ENCODE results near the gene CREB3L2.

DNA sequence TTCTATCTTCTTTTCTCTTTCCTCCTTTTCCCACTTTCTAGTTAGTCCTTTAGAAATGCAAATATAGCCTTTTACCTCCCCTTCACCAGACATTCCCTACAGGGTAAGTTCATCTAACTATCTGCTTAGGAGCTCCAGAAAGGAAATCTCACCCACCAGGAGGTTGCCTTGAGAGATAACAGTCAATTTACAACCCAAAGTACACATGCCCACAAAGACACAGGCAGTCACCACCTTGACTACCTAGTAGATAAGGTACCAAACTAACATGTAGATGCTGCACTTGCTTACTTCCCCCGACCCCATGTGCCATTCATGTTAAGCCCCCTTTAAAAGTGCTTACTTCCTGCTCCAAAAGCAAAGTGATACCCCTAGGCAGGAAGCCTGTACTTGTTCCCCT, 12.8 kb upstream of the CREB3L2 start:
- TF ChIP-seq RORB (CRISPR knock-in tag; IDR thresholded peaks at IDR 0.05) = no peak
- TF ChIP-seq, protein P1, sequence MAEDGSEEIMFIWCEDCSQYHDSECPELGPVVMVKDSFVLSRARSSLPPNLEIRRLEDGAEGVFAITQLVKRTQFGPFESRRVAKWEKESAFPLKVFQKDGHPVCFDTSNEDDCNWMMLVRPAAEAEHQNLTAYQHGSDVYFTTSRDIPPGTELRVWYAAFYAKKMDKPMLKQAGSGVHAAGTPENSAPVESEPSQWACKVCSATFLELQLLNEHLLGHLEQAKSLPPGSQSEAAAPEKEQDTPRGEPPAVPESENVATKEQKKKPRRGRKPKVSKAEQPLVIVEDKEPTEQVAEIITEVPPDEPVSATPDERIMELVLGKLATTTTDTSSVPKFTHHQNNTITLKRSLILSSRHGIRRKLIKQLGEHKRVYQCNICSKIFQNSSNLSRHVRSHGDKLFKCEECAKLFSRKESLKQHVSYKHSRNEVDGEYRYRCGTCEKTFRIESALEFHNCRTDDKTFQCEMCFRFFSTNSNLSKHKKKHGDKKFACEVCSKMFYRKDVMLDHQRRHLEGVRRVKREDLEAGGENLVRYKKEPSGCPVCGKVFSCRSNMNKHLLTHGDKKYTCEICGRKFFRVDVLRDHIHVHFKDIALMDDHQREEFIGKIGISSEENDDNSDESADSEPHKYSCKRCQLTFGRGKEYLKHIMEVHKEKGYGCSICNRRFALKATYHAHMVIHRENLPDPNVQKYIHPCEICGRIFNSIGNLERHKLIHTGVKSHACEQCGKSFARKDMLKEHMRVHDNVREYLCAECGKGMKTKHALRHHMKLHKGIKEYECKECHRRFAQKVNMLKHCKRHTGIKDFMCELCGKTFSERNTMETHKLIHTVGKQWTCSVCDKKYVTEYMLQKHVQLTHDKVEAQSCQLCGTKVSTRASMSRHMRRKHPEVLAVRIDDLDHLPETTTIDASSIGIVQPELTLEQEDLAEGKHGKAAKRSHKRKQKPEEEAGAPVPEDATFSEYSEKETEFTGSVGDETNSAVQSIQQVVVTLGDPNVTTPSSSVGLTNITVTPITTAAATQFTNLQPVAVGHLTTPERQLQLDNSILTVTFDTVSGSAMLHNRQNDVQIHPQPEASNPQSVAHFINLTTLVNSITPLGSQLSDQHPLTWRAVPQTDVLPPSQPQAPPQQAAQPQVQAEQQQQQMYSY (CRISPR knock-in tag; IDR thresholded peaks at IDR 0.05) = no peak
- TF ChIP-seq, protein P2, sequence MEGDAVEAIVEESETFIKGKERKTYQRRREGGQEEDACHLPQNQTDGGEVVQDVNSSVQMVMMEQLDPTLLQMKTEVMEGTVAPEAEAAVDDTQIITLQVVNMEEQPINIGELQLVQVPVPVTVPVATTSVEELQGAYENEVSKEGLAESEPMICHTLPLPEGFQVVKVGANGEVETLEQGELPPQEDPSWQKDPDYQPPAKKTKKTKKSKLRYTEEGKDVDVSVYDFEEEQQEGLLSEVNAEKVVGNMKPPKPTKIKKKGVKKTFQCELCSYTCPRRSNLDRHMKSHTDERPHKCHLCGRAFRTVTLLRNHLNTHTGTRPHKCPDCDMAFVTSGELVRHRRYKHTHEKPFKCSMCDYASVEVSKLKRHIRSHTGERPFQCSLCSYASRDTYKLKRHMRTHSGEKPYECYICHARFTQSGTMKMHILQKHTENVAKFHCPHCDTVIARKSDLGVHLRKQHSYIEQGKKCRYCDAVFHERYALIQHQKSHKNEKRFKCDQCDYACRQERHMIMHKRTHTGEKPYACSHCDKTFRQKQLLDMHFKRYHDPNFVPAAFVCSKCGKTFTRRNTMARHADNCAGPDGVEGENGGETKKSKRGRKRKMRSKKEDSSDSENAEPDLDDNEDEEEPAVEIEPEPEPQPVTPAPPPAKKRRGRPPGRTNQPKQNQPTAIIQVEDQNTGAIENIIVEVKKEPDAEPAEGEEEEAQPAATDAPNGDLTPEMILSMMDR (IDR thresholded peaks at IDR 0.05) = no peak
- no peak for TF ChIP-seq SP1 (CRISPR knock-in tag; conservative IDR thresholded peaks at IDR 0.05)
- TF ChIP-seq, protein P3, sequence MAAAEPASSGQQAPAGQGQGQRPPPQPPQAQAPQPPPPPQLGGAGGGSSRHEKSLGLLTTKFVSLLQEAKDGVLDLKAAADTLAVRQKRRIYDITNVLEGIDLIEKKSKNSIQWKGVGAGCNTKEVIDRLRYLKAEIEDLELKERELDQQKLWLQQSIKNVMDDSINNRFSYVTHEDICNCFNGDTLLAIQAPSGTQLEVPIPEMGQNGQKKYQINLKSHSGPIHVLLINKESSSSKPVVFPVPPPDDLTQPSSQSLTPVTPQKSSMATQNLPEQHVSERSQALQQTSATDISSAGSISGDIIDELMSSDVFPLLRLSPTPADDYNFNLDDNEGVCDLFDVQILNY (CRISPR knock-in tag; IDR thresholded peaks at IDR 0.05) = no peak
- TF ChIP-seq NR2C2 (CRISPR knock-in tag; IDR thresholded peaks at IDR 0.05) = no peak
- no peak for TF ChIP-seq ZNF416 (CRISPR knock-in tag; IDR thresholded peaks at IDR 0.05)
